K562 (cell line): Measurements from ENCODE around the gene FOCAD. TPM values are rescaled to one million over a fixed set of nuclear protein-coding genes. Genes with fewer than 3 reads are reported as not detected.

Source experiments
- ATAC-seq: fragments of 200-7000 bp; cut with Tn5 transposase; 3 replicates; pipeline ENCODE4 v1.9.1; 2020; ENCODE audit warnings: moderate library complexity
- BruUV-seq: library from RNA; stranded (reverse); fragments of 400-500 nt; replicated peaks from 2 replicates; lab custom pipeline; 2021; lab: Mats Ljungman, UMichigan
- CTCF ChIA-PET: fragments of 300-600 bp; formaldehyde crosslinking; extraction: SDS; loops from one replicate; lab custom pipeline; 2021; ENCODE audit warnings: low intra/inter-chr PET ratio; lab: Yijun Ruan, JAX
- POLR2A ChIA-PET: fragments of 300-600, 350-650 bp; sonication (Branson Sonifier 250); formaldehyde crosslinking; extraction: SDS; loops from one replicate; lab custom pipeline; 2021; ENCODE audit warnings: antibody characterized with exemption, inconsistent platforms; lab: Yijun Ruan, JAX
- DNase-seq, 4 experiments: peaks; one replicate each; pipeline versions ENCODE4 v3.0.0 to v3.0.0-alpha.2; 2011 to 2018; ENCODE audit warnings: low spot score in 3 of 4, mixed read lengths in 3 of 4; ENCODE audit errors: extremely low read depth in 1 of 4
- FAIRE-seq: peaks from 2 replicates; lab custom pipeline; 2011; peaks lifted over from hg19 to GRCh38; lab: Jason Lieb, UNC
- H2AFZ ChIP-seq: 2 replicates; pipeline ENCODE4 v1.6.0; 2011; ENCODE audit warnings: low read depth, low read length, control low read depth, inconsistent platforms
- H3K27ac ChIP-seq: fragments of 200-600 bp; 3 replicates; pipeline ENCODE4 v1.8.0; 2011; ENCODE audit warnings: low read depth, mild to moderate bottlenecking, control low read depth, inconsistent platforms, low read length, moderate library complexity, mixed read lengths; ENCODE audit errors: extremely low read depth
- H3K27me3 ChIP-seq, 2 experiments: fragments of 300-600 bp in 1 of 2; 2 replicates in 1 of 2; 3 replicates in 1 of 2; pipeline versions ENCODE4 v1.6.0 to v1.8.0; 2011; ENCODE audit warnings: inconsistent platforms in 2 of 2, low read length in 2 of 2, mild to moderate bottlenecking in 1 of 2, mixed read lengths in 1 of 2, moderate library complexity in 1 of 2; ENCODE audit not compliant: control insufficient read depth in 2 of 2, insufficient read depth in 2 of 2
- H3K36me3 ChIP-seq: fragments of 300-600 bp; 3 replicates; pipeline ENCODE4 v1.8.0; 2011; ENCODE audit warnings: mild to moderate bottlenecking, low read length, inconsistent platforms; ENCODE audit not compliant: control insufficient read depth, insufficient read depth
- H3K4me1 ChIP-seq, 2 experiments: fragments of 200-600 bp in 1 of 2; replicated peaks in 1 of 2; 2 replicates in 1 of 2; 3 replicates in 1 of 2; pipeline versions ENCODE4 v1.5.1 to v1.8.0; 2011; ENCODE audit warnings: inconsistent platforms in 2 of 2, low read length in 2 of 2, mild to moderate bottlenecking in 1 of 2, mixed read lengths in 1 of 2, moderate library complexity in 1 of 2; ENCODE audit not compliant: control insufficient read depth in 2 of 2, insufficient read depth in 2 of 2
- H3K4me2 ChIP-seq: 2 replicates; pipeline ENCODE4 v1.6.1; 2011; ENCODE audit warnings: low read length, control low read depth, inconsistent platforms, mixed read lengths; ENCODE audit not compliant: insufficient read depth
- H3K4me3 ChIP-seq: fragments of 200-600 bp; sonication (generic), shearing (Covaris generic); 2 replicates; pipeline ENCODE4 v1.5.1; 2016; ENCODE audit warnings: control low read depth, inconsistent platforms
- H3K79me2 ChIP-seq: fragments of 200-600 bp; 3 replicates; pipeline ENCODE4 v1.8.0; 2011; ENCODE audit warnings: low read length, inconsistent platforms; ENCODE audit not compliant: control insufficient read depth, insufficient read depth
- H3K9ac ChIP-seq, 2 experiments: 2 replicates each; pipeline versions ENCODE4 v1.6.0 to v1.6.1; 2011; ENCODE audit warnings: low read depth in 2 of 2, low read length in 2 of 2, control low read depth in 1 of 2, inconsistent platforms in 1 of 2, mild to moderate bottlenecking in 1 of 2, mixed read lengths in 1 of 2; ENCODE audit not compliant: insufficient read depth in 1 of 2
- H3K9me1 ChIP-seq: one replicate; pipeline ENCODE4 v1.6.0; 2011; ENCODE audit warnings: inconsistent platforms, mild to moderate bottlenecking, low read length, moderate library complexity; ENCODE audit not compliant: control insufficient read depth, insufficient read depth
- H3K9me3 ChIP-seq: replicated peaks from 2 replicates; pipeline ENCODE4 v1.5.1; 2011; ENCODE audit warnings: low read depth, low read length, inconsistent platforms; ENCODE audit not compliant: control insufficient read depth, insufficient read depth
- H4K20me1 ChIP-seq: replicated peaks from 2 replicates; pipeline ENCODE4 v1.6.1; 2011; ENCODE audit warnings: low read length, inconsistent platforms, mixed read lengths; ENCODE audit not compliant: control insufficient read depth, insufficient read depth
- CEBPG ChIP-seq, 3 experiments: fragments of 200-800 bp in 1 of 3; sonication (Bioruptor generic) in 1 of 3; sonication (generic) in 1 of 3; formaldehyde crosslinking in 1 of 3; IDR thresholded peaks in 2 of 3; conservative IDR thresholded peaks in 1 of 3; 2 replicates each; pipeline versions ENCODE4 v1.6.1 to v1.8.0; 2016 to 2022; ENCODE audit warnings: missing compliant biosample characterization in 2 of 3, missing genetic modification characterization in 2 of 3, mild to moderate bottlenecking in 1 of 3, missing genetic modification reagents in 1 of 3
- EWSR1 ChIP-seq: fragments of 450-650 bp; IDR thresholded peaks from 2 replicates; pipeline ENCODE4 v1.6.1; 2018; ENCODE audit warnings: borderline replicate concordance, mild to moderate bottlenecking, low read depth, moderate library complexity; ENCODE audit not compliant: partially characterized antibody
- GTF2A2 ChIP-seq: IDR thresholded peaks from 2 replicates; pipeline ENCODE4 v1.6.1; 2016; ENCODE audit warnings: mild to moderate bottlenecking, missing genetic modification characterization, missing compliant biosample characterization
- L3MBTL2 ChIP-seq: fragments of 450-650 bp; IDR thresholded peaks from 2 replicates; pipeline ENCODE4 v1.6.1; 2016; ENCODE audit warnings: mild to moderate bottlenecking, moderate library complexity
- TAF7 ChIP-seq: fragments of 450-650 bp; IDR thresholded peaks from 2 replicates; pipeline ENCODE4 v1.6.1; 2016; ENCODE audit warnings: missing genetic modification characterization, missing compliant biosample characterization
- WGBS: fragments of 100-300 bp; shearing (Covaris generic); methylation state at CpG from one replicate; pipeline ENCODE4 v1.1.6; 2016; ENCODE audit warnings: low coverage, mixed read lengths; ENCODE audit not compliant: insufficient coverage; ENCODE audit errors: missing lambda C conversion rate; 5-methylcytosine and 5-hydroxymethylcytosine counted together
- in situ Hi-C: fragments of 300-500 bp; cut with MboI; formaldehyde crosslinking; loops from 4 replicates; pipeline ENCODE4 v1.15.0; 2018; ENCODE audit warnings: inconsistent platforms, mixed read lengths
- intact Hi-C: fragments of 100-400 bp; cut with micrococcal nuclease; formaldehyde crosslinking; loops from 2 replicates; pipeline ENCODE4 v1.14.2; 2022
- polyA plus RNA-seq, 8 experiments: library from polyadenylated mRNA; depleted of rRNA in 4 of 8; stranded (reverse) in 5 of 8; unstranded in 3 of 8; fragments of >200 nt; fragmentation: Nextera tagmentation in 2 of 8; fragmentation: Illumina TruSeq in 1 of 8; extraction: Ambion mirVana in 2 of 8; extraction: Trizol in 1 of 8; gene quantifications; 2 replicates each; pipeline versions ENCODE4 v1.2.1 to v1.2.3, GENCODE V29; 2011 to 2014; ENCODE audit warnings: inconsistent platforms in 1 of 8, missing spikeins in 1 of 8
- total RNA-seq, 7 experiments: library from RNA; depleted of rRNA in 6 of 7; stranded (reverse); fragments of >200 nt in 6 of 7; fragmentation: Illumina TruSeq in 2 of 7; extraction: Trizol in 2 of 7; gene quantifications; 2 replicates each; pipeline versions ENCODE4 v1.2.1 to v1.2.3, GENCODE V29; 2011 to 2021; ENCODE audit warnings: low replicate concordance in 1 of 7
- TF ChIP-seq, protein P1 (sequence below): fragments of 450-650 bp; formaldehyde crosslinking; IDR thresholded peaks from 2 replicates; pipeline ENCODE4 v1.4.0; 2022; ENCODE audit warnings: mild to moderate bottlenecking, moderate library complexity
- TF ChIP-seq, protein P2 (sequence below), 2 experiments: fragments of 450-650 bp in 1 of 2; sonication (generic) in 1 of 2; formaldehyde crosslinking in 1 of 2; IDR thresholded peaks in 1 of 2; conservative IDR thresholded peaks in 1 of 2; 2 replicates each; pipeline versions ENCODE4 v1.6.1 to v1.8.1; 2016 to 2023; ENCODE audit warnings: mild to moderate bottlenecking in 2 of 2, moderate library complexity in 2 of 2, inconsistent platforms in 1 of 2, missing genetic modification reagents in 1 of 2

Gene FOCAD
- total and polyA plus RNA-seq, 9 of the 15 experiments (the other 6 are each of a cell fraction or from before 2014, with no cell fraction given): 0.13 to 2.4 (median 1.6) TPM

GRCh38 chr9:20659474-20659967, 24.5 kb upstream of the FOCAD start:
- in situ Hi-C loops: no loop called here
- TF ChIP-seq L3MBTL2: 0 out of 2 replicates have a peak, but pooled peaks have one; percentile 16
- TF ChIP-seq, protein P1, sequence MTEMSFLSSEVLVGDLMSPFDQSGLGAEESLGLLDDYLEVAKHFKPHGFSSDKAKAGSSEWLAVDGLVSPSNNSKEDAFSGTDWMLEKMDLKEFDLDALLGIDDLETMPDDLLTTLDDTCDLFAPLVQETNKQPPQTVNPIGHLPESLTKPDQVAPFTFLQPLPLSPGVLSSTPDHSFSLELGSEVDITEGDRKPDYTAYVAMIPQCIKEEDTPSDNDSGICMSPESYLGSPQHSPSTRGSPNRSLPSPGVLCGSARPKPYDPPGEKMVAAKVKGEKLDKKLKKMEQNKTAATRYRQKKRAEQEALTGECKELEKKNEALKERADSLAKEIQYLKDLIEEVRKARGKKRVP: peak; percentile 71
- no peak for TF ChIP-seq EWSR1
- no peak for TF ChIP-seq CEBPG (CRISPR knock-in tag; IDR thresholded peaks at IDR 0.05)
- TF ChIP-seq CEBPG (tag; conservative IDR thresholded peaks at IDR 0.05 in 1 of 2, IDR thresholded peaks at IDR 0.05 in 1 of 2): peak; percentile 61 to 63
- no peak for TF ChIP-seq TAF7 (tag)
- TF ChIP-seq, protein P2, sequence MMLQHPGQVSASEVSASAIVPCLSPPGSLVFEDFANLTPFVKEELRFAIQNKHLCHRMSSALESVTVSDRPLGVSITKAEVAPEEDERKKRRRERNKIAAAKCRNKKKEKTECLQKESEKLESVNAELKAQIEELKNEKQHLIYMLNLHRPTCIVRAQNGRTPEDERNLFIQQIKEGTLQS (IDR thresholded peaks at IDR 0.05): peak; percentile 32; the same call in 1 of the 2 replicates
- TF ChIP-seq, protein P2 (CRISPR knock-in tag; conservative IDR thresholded peaks at IDR 0.05): no peak
- no peak for TF ChIP-seq GTF2A2 (tag)

More at GRCh38 chr9:20659474-20659967, 24.5 kb upstream of the FOCAD start:
- intact Hi-C loops: no loop called here
- 0 out of 2 replicates have a peak overlapping the region, but pooled peaks have one; percentile 41 for H3K4me2 ChIP-seq
- 0% methylated on average over 2 of the region's 2 CpGs for WGBS
- H3K9ac ChIP-seq: no peak overlapping the region
- BruUV-seq: no TSS peak
- FAIRE-seq: no peak
- H3K36me3 ChIP-seq: no peaks in the 10 kb centered on the region
- no peak overlapping the region for H3K27ac ChIP-seq
- ATAC-seq: no peak
- H3K79me2 ChIP-seq: no peaks in the 10 kb centered on the region
- H3K4me3 ChIP-seq: no peak overlapping the region
- CTCF ChIA-PET: no interaction called here
- no peaks in the 10 kb centered on the region for H3K27me3 ChIP-seq
- no peak overlapping the region for H2AFZ ChIP-seq
- H3K9me1 ChIP-seq: no peaks in the 10 kb centered on the region
- no peaks in the 10 kb centered on the region for H3K4me1 ChIP-seq
- H4K20me1 ChIP-seq: no peaks in the 10 kb centered on the region
- POLR2A ChIA-PET: no interaction called here
- no peak for DNase-seq
- H3K9me3 ChIP-seq: no peaks in the 10 kb centered on the region
